Skin of body (tissue), 2 donors: Measurements from ENCODE around the gene BEX4. TPM values are rescaled to one million over a fixed set of nuclear protein-coding genes. Genes with fewer than 3 reads are reported as not detected.
"Not testable (repeated sequence)": the region's sequence is repeated elsewhere in the genome, so short reads cannot be mapped to it uniquely, and the experiment has no call there.

Experiments used
- DNase-seq: peaks from one replicate; lab custom pipeline; 2025; lab: John Stamatoyannopoulos, UW
- total RNA-seq: library from RNA; depleted of rRNA; stranded (reverse); fragments of >200 nt; gene quantifications from one replicate; pipeline ENCODE4 v1.2.3, GENCODE V29; 2014

BEX4 gene, protein sequence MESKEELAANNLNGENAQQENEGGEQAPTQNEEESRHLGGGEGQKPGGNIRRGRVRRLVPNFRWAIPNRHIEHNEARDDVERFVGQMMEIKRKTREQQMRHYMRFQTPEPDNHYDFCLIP
- 28.6 TPM for total RNA-seq

DNA sequence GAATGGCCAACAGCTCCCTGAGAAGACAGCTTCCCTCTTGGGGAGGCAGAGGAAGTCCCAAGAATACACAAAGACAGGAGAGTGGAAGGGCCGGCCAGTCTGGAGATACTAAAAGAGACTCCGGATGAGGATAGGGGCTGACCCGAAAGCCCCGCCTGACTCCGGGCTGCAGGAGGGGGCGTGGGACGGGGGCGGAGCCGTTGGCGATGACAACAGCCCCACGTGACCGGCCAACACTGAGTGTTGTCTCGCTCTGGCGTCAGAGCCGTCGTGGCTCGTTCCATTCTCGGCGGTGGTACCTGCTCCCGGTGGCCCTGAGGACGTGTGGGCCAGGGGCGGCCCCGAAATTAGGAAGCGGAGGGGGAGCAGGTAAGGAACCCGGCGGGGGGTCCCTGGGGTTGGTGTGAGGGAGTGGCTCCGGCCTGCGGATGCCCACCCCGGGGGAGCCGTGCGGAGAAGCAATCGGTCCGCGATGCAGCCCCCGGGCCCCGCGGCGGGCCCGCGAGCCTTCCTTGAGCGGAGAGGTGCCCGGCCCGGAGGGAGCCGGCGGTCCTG is at the start of gene BEX4:
TSS of gene BEX4 (plus strand) at position 239 of the 555 bp plus-strand sequence. CDS start 1,046 bp downstream, outside the sequence.
- DNase-seq, result peak; percentile 63

DNA sequence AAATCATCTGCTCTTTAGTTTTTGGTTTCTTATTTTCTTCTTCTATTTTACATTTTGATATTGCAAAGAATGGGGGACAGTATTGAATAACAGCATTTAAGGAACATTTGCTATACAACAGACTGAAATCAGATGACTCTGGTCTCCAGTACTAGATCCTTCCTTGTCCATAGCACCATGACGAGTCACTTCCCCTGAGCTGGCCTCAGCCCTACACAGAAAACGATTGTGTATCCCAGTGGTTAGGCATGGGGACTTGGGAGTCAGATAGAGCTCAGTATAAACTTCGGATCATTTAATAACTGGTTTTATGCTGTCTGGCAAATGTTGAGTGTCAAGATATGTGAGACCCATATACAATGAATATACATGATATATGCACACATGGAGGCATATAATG is 44.7 kb upstream of the BEX4 start:
- no peak for DNase-seq

DNA sequence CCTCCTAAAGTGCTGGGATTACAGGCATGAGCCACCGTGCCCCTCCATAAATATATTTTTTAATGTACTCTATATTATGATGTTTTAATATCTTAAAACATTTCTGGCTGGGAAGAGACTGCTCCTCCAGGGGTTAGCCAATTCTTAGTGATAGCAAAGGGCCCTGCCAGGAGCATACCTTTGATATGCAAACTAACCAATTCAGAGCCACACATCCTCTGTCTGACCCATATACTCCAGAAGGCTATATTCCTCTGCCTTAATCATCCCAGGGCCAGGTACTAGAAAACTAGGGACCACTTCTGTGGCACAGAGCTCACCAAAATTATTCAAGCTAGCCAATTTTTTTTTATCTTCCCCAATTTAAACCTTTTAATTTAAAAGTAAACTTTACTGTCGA is 43.6 kb upstream of the BEX4 start:
- no peak for DNase-seq

DNA sequence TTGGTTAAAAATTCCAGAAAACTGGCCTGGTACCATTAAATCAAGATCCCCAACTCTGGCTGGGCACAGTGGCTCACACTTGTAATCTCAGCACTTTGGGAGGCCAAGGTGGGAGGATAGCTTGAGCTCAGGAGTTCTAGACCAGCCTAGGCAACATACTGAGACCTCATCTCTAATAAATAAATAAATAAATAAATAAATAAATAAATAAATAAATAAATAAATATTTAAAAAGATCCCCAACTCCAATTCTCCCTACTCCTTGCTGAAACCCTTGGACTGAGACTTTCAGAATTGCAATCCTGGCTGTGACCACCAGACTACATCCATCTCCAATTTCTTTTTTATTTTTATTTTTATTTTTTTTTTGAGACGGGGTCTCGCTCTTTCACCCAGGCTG is 39.7 kb upstream of the BEX4 start:
- DNase-seq, result not testable (repeated sequence)

DNA sequence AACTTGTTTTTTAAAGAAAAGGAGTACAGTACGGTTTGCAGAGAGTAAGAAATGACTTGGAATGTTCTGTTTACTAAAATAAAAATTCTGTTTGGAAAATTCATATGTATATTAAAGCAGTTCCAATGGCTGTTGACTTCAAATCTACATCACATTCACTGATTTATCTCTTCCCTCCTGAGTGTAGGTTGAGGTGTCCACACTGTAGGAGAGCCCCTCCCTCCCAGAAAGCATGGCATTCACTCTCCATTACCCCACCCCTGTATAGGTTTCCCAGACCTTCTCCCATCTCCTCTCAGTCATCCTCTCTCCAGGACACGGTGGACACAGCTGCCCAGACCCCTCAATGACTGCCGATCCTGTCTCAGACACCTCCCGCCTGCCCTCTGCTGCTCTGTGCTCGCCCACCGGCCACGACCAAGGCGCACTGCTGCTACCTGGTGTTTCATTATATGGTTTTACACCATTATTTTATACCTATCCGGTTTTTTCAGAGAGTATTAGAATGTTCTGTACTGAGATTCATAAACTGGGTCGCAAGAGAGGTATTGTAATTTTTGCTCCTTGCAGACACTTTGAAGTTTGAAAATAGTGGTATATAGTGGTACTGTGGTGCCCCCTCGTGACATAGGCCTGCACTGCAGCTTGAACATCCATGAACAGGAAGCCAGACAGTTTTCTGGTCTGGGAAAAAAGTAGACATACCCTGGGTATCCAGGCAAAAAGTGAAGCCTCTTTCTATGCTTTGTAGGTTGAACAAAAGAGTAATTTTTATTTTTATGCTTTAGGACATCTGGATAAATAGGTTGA is 38.8 kb upstream of the BEX4 start:
- no peak for DNase-seq

DNA sequence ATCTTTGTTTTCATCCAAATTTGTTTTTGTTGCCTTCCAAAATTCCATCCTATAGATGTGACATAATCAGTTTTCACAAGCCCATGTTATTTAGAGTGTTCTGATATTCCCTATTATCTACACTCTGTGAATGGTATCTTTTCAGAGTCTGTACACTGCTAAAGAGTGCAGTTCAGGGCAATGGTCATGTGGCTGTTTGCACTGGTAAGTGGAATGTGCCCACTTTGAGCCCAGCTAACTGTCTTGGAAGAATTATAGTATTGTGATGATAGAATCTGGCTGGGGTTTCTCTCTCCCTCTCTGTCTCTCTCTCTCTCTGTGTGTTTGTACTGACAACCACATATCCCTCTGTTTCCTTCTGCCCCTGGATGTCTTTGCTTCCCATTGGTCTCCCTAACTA is 37.4 kb upstream of the BEX4 start:
- no peak for DNase-seq

DNA sequence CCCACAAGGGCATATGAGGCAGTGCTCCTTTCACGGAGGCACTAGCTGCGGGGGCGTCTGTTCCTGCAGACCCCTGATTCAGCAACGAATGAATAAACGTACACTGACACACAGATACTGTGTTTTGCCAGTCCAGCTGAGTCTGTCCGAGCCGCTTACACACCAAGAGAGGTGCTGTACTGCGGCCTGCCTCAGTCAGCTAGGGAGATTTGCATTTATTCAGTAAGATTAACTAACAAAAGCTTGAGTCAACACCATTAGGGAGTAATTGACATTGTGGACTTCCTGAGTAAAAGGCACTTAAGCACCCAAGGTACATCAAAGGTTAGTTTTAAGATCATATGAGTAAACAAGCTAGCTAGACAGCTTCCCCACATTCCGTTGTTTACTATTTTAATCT is 31.0 kb upstream of the BEX4 start:
- no peak for DNase-seq

DNA sequence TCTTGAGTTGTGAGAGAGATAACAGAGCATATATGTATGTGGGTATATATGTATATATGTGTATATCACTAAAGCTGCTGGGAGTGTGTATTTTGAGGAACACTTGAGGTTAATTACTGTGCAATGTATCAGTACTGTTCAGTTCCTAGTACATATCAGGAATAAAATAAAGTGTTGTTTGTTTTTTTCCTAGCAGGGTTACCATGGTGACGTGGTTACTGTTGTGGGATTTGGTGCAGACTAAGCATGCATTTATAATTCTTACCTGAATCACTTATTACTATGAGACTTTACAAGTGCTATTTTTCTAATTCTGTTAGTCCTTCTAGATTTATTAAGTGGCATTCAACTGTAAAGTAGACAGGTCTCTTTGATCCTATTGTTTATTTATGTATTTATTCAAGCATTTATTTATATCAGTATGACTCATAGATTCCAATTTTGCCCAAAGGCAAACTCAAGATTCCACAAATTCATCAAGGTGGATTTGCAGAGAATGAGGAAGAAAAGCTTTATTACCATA is 26.9 kb upstream of the BEX4 start:
- no peak for DNase-seq

DNA sequence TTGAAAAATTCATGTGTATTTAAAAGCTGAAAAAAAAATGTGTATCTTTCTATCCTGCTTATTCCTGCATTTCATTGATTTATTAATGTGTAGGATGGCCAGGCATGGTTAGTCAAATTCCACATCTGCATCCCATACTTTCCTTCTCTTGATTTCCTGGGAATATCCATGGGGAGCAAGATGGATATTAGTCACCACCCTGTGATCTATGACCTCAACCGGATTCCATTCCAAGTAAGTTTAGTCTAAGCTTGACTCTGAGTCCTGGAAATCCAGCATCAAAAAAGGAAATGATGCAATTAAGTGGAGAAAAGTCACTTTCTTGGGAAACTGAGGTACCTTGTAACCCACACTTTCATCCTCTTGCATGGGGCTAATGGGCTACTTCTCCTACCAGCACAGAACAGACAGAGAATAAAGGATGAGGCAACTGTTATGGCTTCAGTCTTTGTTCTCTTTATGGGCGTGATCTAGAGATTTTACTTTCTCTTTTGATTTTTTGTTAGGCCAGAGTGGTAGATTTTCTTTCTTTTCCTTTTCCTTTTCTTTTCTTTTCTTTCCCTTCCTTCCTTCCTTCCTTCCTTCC is 17.1 kb upstream of the BEX4 start:
- peak; percentile 72 for DNase-seq

DNA sequence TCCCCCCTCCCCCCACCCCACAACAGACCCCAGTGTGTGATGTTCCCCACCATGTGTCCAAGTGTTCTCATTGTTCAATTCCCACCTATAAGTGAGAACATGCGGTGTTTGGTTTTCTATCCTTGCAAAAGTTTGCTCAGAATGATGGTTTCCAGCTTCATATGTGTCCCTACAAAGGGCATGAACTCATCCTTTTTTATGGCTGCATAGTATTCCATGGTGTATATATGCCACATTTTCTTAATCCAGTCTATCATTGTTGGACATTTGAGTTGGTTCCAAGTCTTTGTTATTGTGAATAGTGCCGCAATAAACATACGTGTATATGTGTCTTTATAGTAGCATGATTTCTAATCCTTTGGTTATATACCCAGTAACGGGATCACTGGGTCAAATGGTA is 16.2 kb upstream of the BEX4 start:
- DNase-seq, result not testable (repeated sequence)

DNA sequence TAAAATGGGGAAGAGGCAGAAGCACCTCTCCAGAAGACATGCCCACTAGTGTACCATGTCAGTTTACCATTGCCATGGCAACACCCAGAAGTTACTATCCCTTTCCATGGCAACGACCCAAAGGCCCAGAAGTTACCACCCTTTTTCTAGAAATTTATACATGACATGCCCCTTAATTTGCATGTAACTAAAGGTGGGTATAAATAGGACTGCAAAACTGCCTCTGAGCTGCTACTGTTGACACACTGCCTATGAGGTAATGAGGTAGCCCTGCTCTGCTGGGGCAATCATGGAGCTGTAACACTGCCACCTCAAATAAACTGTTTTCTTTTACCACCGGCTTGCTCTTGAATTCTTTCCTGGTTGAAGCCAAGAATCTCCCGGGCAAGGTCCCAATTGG is 13.9 kb upstream of the BEX4 start:
- no peak for DNase-seq

DNA sequence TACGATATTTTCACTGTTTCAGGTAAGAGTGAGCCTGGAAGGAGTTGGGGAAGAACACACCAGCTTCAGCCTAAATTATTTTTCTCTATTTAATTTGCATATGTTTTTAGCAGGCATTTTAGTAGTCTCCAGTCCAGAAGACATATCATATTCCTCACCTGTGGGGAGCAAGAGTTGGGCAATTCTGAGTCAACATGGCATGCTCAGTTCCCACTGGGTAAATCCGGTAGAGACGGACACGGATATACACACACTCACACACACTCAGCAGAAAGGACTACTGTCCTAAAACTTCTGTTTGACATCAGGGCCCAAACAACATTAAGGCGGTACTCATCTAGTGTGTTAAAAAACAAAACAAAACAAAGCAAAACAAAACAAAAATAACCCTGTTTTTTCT is 4.9 kb upstream of the BEX4 start:
- no peak for DNase-seq

DNA sequence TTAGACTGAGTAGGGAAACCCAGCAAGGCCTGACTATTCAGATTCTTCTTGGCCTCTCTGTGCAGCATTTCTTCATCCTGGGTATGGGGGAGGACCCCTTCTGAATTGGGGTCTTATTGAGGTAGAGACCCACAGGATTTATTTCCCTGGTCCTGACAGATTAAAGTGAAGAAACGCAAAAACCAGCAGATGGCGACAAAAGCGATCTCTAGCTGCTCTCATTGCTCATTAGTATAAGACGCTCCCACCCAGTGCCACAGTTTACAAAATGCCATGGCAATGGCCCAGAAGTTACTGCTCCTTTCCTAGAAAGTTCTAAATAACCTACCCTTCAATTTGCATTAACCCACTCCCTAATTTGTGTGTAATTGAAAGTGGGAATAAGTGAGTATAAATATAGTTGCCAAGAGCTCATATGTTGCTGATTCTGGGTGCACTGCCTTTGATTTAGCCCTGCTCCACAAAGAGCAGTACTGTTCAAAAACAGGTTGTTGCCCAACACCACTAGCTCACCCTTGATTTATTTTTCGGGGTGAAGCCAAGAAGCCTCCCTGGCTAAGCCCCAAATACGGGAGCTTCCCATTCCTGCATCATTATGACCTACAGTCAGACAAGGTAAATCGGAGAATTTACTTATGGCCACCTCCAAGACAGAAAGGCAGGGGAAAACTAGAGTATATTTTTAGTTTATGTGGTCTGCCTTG is 3.7 kb upstream of the BEX4 start:
- DNase-seq, result peak; percentile 20

DNA sequence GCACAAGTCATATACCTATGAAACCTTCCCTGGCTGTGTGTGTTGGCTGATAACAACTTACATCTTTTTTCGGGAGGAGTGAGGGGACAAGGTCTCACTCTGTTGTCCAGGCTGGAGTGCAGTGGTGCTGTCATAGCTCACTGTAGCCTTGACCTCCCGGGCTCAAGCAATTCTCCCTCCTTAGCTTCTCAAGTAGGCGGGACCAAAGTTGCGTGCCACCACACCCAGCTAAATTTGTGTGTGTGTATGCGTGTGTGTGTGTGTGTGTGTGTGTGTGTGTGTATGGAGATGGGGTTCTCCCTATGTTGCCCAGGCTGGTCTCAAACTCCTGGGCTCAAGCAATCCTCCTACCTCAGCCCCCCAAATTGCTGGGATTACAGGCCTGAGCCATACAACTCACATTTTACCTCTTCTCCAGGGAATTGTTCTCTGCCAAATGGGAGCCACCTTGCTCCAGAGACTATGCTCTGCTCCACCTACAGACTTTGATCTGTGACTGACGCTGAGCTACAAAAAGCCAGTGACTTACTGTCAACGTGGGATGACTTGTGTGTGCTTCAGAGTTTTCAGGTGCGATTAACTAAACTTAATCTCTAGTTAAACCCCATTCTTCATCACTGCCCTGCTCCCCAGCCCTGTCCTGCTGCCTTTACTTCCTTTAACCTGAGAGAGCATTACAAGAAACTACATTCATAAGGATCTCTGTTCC is 2.0 kb upstream of the BEX4 start:
- no peak for DNase-seq

DNA sequence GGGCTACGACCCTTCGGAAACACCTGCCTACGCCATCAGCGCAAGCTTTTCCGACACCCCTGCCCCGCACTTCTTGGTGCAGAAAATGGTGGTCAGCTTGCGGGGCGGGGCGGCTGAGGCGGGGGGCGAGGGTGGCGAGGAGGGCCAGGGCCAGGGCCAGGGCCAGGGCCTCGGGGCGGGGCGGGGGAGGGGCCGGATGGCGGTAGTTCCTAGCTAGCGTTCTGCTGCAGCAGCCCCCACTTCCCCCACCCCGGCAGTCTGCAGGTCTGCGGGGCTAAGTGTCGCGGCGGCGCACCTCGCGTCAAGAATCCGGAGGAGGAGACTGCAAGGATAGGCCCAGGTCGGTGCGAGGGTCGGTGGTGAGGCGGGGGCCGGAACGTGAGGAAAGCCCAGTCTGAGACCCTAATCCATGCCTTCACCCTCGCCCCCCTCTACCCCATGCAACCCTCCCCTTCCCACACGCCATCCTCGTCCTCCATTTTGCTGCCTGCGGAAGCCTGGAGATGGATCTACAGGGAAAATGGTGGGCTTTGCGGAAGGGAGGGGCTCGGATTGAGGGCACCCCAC is 600 bp downstream of the BEX4 start:
- DNase-seq, result no peak

DNA sequence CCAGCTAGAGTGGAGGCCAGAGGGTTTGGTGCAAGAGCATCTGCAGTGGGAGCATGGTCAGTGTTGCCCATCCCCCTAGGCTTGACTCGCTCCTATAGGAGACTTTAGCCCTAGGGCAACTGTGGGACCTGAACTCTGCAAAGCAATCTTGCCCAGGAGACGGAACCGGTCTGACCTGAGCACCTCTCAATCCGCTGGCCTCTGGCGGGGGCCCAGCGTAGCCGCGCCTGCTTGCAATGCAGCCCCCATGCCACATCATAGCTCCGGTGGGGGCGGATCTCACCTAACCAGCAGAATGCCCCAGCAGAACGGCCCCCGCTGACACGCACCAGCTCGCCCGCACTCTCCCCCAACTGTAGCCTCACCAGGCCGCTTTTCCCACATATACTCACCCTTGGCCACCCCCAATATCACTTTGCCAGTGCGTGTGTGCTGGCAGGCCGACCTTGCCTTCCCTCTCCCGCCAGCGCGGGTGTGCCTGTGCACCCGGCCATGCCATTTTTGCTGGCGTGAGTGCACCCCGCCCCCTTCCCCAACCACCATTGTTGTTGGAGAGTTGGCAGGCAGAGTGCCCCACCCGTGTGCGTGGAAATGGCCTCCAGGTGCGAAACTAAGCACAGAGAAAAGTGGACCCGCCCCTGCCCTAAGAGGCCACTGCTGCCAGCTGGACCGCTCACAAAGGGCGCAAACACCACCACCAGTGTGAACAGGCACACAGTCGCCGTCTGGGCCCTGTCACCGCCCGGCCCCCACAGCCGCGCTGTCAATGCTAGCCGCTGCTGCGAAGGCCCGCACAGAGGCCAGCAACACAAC is 5.8 kb downstream of the BEX4 start:
- no peak for DNase-seq

DNA sequence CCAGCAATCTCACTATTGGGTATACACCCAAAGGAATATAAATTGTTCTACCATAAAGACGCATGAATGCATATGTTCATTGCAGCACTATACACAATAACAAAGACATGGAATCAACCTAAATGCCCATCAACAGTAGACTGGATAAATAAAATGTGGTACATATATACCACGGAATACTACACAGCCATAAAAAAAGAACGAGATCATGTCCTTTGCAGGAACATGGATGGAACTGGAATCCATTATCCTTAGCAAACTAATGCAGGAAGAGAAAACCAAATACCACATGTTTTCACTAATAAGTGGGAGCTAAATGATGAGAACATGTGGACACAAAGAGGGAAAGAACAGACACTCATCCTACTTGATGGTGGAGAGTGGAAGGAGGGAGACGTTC is 11.0 kb downstream of the BEX4 start:
- DNase-seq, result not testable (repeated sequence)

DNA sequence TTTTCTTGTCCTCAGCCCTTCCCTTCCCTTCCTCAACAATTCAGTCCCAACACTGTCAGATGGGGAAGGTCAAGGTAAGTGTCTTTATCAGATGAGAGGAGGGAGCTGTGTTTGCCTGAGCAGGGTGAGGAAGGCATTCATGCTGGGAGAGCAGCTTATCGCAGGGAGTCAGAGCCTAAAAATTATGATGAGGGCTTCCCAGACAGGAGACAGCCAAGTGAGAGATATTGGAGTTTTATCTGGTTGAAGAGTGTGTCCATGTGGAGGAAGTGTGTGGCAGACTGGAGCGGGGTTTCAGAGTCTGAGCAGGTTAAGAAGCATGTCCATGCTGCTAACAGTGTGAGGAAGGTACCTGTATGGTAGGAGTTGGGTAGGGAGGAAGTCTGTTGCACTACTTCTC is 18.4 kb downstream of the BEX4 start:
- DNase-seq, result no peak

DNA sequence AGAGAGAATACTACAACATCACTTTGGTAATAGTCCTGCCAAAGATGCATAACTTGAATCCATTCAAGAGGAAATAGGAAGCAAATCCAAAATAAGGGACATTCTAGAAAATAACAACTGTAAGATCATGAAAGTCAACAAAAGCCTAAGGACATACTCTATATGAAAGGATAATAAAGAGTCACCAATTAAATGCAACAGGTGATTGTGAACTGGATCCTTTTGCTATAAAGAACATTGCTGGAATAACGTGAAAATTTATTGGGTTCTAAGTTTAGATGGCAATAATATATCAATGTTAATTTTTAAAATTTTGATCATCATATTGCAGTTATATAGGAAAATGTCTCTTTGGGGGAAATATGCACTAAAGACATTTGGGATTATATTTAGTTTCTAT is 20.0 kb downstream of the BEX4 start:
- no peak for DNase-seq

DNA sequence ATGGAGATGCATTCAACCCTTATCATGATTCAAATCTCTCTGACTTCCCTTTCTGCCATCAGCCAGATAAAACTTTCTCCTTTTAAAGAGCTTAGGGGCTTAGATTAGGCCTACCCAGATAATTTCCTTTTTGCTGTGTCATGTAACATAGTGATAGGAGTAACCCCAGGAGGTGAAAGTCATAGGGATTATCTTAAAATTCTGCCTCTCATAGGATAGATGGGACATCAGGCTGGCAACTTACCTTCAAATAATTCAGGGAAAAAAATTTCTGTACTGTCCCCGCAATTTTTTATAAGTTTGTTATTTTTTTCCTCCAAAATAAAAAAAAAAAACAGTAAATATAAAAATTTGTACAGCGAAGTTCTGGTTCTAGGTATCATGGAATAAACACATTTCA is 20.7 kb downstream of the BEX4 start:
- not testable (repeated sequence) for DNase-seq
